Liver (tissue), 9 donors: ENCODE data around the gene GNPTG. TPM values are rescaled to one million over a fixed set of nuclear protein-coding genes. Genes with fewer than 3 reads are reported as not detected.

ENCODE experiments used
- DNase-seq: peaks from one replicate; pipeline ENCODE4 v3.0.0-alpha.2; 2017; ENCODE audit warnings: low spot score
- H3K27ac ChIP-seq, 2 donors: one replicate each; pipeline ENCODE4 v1.7.0; 2013; ENCODE audit warnings: inconsistent platforms in 2 of 2, low read length in 2 of 2, control low read depth in 1 of 2, low read depth in 1 of 2, mild to moderate bottlenecking in 1 of 2
- H3K27me3 ChIP-seq, 4 donors: one replicate each; pipeline versions ENCODE4 v1.6.1 to v1.7.0; 2013; ENCODE audit warnings: low read length in 3 of 4, inconsistent platforms in 1 of 4, mild to moderate bottlenecking in 1 of 4, moderate library complexity in 1 of 4; ENCODE audit not compliant: control insufficient read depth in 4 of 4, insufficient read depth in 4 of 4
- H3K36me3 ChIP-seq, 4 donors: one replicate each; pipeline versions ENCODE4 v1.6.1 to v1.7.0; 2013; ENCODE audit warnings: low read length in 3 of 4, mild to moderate bottlenecking in 3 of 4, low read depth in 1 of 4, moderate library complexity in 1 of 4; ENCODE audit not compliant: control insufficient read depth in 4 of 4, insufficient read depth in 3 of 4
- H3K4me1 ChIP-seq, 4 donors: one replicate each; pipeline versions ENCODE4 v1.6.1 to v1.7.0; 2013; ENCODE audit warnings: low read length in 3 of 4, mild to moderate bottlenecking in 3 of 4, moderate library complexity in 1 of 4; ENCODE audit not compliant: control insufficient read depth in 4 of 4, insufficient read depth in 4 of 4
- H3K4me3 ChIP-seq, 3 donors: one replicate each; pipeline versions ENCODE4 v1.6.1 to v1.7.0; 2013; ENCODE audit warnings: low read length in 3 of 3, control low read depth in 1 of 3, low read depth in 1 of 3, mild to moderate bottlenecking in 1 of 3
- H3K9ac ChIP-seq, 2 donors: one replicate each; pipeline ENCODE4 v1.7.0; 2013; ENCODE audit warnings: low read length in 2 of 2, mild to moderate bottlenecking in 2 of 2, moderate library complexity in 2 of 2, control low read depth in 1 of 2, low read depth in 1 of 2
- H3K9me3 ChIP-seq, 4 donors: one replicate each; pipeline versions ENCODE4 v1.6.1 to v1.7.0; 2013; ENCODE audit warnings: low read length in 3 of 4; ENCODE audit not compliant: control insufficient read depth in 4 of 4
- ATF3 ChIP-seq: IDR thresholded peaks from 2 replicates; pipeline ENCODE4 v1.6.1; 2016; ENCODE audit warnings: antibody characterized with exemption
- EGR1 ChIP-seq, 2 donors: IDR thresholded peaks; 2 replicates each; pipeline ENCODE4 v1.6.1; 2016 to 2018; ENCODE audit warnings: antibody characterized with exemption in 2 of 2, low read depth in 2 of 2
- FOXA1 ChIP-seq: IDR thresholded peaks from 2 replicates; pipeline ENCODE4 v1.6.1; 2016; ENCODE audit warnings: antibody characterized with exemption
- FOXA2 ChIP-seq: IDR thresholded peaks from 2 replicates; pipeline ENCODE4 v1.6.1; 2016; ENCODE audit warnings: antibody characterized with exemption
- GABPA ChIP-seq, 2 donors: IDR thresholded peaks in 1 of 2; conservative IDR thresholded peaks in 1 of 2; 2 replicates each; pipeline ENCODE4 v1.6.1; 2016; ENCODE audit warnings: antibody characterized with exemption in 2 of 2, mild to moderate bottlenecking in 1 of 2, moderate library complexity in 1 of 2
- HNF4A ChIP-seq, 2 donors: conservative IDR thresholded peaks; 2 replicates each; pipeline ENCODE4 v1.6.1; 2016; ENCODE audit warnings: antibody characterized with exemption in 2 of 2, mild to moderate bottlenecking in 2 of 2
- HNF4G ChIP-seq: IDR thresholded peaks from 2 replicates; pipeline ENCODE4 v1.6.1; 2016; ENCODE audit warnings: antibody characterized with exemption
- JUND ChIP-seq, 2 donors: IDR thresholded peaks; 2 replicates each; pipeline ENCODE4 v1.6.1; 2016; ENCODE audit warnings: antibody characterized with exemption in 2 of 2
- MAX ChIP-seq: IDR thresholded peaks from 2 replicates; pipeline ENCODE4 v1.6.1; 2016; ENCODE audit warnings: antibody characterized with exemption
- NR2F2 ChIP-seq: IDR thresholded peaks from 2 replicates; pipeline ENCODE4 v1.6.1; 2016; ENCODE audit warnings: antibody characterized with exemption
- RAD21 ChIP-seq, 2 donors: IDR thresholded peaks; 2 replicates each; pipeline ENCODE4 v1.6.1; 2016; ENCODE audit warnings: antibody characterized with exemption in 2 of 2, mild to moderate bottlenecking in 2 of 2
- RXRA ChIP-seq, 2 donors: IDR thresholded peaks; 2 replicates each; pipeline ENCODE4 v1.6.1; 2017 to 2018; ENCODE audit warnings: antibody characterized with exemption in 2 of 2, mild to moderate bottlenecking in 1 of 2
- SP1 ChIP-seq: IDR thresholded peaks from 2 replicates; pipeline ENCODE4 v1.6.1; 2018; ENCODE audit warnings: antibody characterized with exemption, mild to moderate bottlenecking
- TAF1 ChIP-seq: conservative IDR thresholded peaks from 2 replicates; pipeline ENCODE4 v1.6.1; 2016; ENCODE audit warnings: antibody characterized with exemption, mild to moderate bottlenecking
- YY1 ChIP-seq: IDR thresholded peaks from 2 replicates; pipeline ENCODE4 v1.6.1; 2016; ENCODE audit warnings: antibody characterized with exemption, mild to moderate bottlenecking
- WGBS: extraction: QIAGEN DNeasy Blood & Tissue Kit; methylation state at CpG from one replicate; pipeline ENCODE4 v1.1.7; 2013; 5-methylcytosine and 5-hydroxymethylcytosine counted together
- polyA plus RNA-seq, 2 donors: library from polyadenylated mRNA; stranded (reverse) in 1 of 2; unstranded in 1 of 2; fragments of 200-250 nt in 1 of 2; fragments of >200 nt in 1 of 2; fragmentation: Nextera tagmentation in 1 of 2; extraction: Ambion mirVana in 1 of 2; gene quantifications; one replicate each; pipeline versions ENCODE4 v1.2.1 to v1.2.3, GENCODE V29; 2013 to 2015
- total RNA-seq, 2 donors: library from RNA; depleted of rRNA; stranded (reverse); fragments of >200 nt; gene quantifications; one replicate each; pipeline ENCODE4 v1.2.3, GENCODE V29; 2014
- TF ChIP-seq, protein P1 (sequence below): IDR thresholded peaks from 2 replicates; pipeline ENCODE4 v1.6.1; 2016; ENCODE audit warnings: antibody characterized with exemption
- TF ChIP-seq, protein P2 (sequence below): fragments of 150-350 bp; IDR thresholded peaks from 2 replicates; pipeline ENCODE4 v1.5.1; 2017; ENCODE audit warnings: improper control_type of control experiment, low read depth, low read length; ENCODE audit not compliant: missing input control
- TF ChIP-seq, protein P3 (sequence below): IDR thresholded peaks from 2 replicates; pipeline ENCODE4 v1.6.1; 2016; ENCODE audit warnings: antibody characterized with exemption, mild to moderate bottlenecking
- donor health status: healthy.
- donor health status: healthy.
- donor health status: healthy.
- donor health status: healthy.
- donor health status: healthy.

Gene GNPTG
- total and polyA plus RNA-seq, 4 donors, result 24.4 to 79.6 (median 41.0) TPM

DNA sequence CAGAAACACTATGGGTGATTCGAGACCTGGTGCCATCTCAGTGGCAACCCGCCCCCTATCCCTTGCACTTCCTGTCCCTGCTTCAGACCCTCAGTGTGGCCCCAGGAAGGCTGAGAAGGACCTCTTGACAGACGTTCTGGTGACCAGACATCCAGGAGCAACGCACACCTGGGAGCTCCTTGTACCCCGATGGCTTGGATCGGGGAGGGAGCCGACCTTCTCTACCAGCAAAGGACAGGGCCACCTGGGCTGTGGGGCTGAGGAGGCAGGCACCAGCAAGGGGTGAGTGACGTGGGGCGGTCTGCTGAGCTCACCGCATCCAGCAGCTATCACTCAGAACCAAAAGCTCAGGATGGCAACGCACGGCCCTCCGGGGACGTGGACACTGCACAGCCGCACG lies 35.6 kb downstream of the GNPTG start:
- no peak overlapping the region for H3K4me3 ChIP-seq
- no peak overlapping the region for H3K27ac ChIP-seq
- no peaks in the 10 kb centered on the region for H3K27me3 ChIP-seq
- no peak overlapping the region for H3K9ac ChIP-seq
- no peak for DNase-seq
- TF ChIP-seq RAD21 (IDR thresholded peaks at IDR 0.05), result no peak
- no peak for TF ChIP-seq ATF3
- no peak for TF ChIP-seq HNF4A (conservative IDR thresholded peaks at IDR 0.05)
- TF ChIP-seq, protein P1, sequence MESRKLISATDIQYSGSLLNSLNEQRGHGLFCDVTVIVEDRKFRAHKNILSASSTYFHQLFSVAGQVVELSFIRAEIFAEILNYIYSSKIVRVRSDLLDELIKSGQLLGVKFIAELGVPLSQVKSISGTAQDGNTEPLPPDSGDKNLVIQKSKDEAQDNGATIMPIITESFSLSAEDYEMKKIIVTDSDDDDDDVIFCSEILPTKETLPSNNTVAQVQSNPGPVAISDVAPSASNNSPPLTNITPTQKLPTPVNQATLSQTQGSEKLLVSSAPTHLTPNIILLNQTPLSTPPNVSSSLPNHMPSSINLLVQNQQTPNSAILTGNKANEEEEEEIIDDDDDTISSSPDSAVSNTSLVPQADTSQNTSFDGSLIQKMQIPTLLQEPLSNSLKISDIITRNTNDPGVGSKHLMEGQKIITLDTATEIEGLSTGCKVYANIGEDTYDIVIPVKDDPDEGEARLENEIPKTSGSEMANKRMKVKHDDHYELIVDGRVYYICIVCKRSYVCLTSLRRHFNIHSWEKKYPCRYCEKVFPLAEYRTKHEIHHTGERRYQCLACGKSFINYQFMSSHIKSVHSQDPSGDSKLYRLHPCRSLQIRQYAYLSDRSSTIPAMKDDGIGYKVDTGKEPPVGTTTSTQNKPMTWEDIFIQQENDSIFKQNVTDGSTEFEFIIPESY, result no peak
- TF ChIP-seq TAF1, result no peak
- no peak for TF ChIP-seq EGR1 (IDR thresholded peaks at IDR 0.05; ENCODE audit: low read depth in 2 of 2)
- TF ChIP-seq JUND (IDR thresholded peaks at IDR 0.05), result no peak
- TF ChIP-seq SP1, result no peak
- no peak for TF ChIP-seq GABPA (IDR thresholded peaks at IDR 0.05 in 1 of 2, conservative IDR thresholded peaks at IDR 0.05 in 1 of 2)
- TF ChIP-seq NR2F2, result no peak
- TF ChIP-seq FOXA2, result no peak
- no peak for TF ChIP-seq RXRA (IDR thresholded peaks at IDR 0.05)
- H3K36me3 ChIP-seq, result peaks cover 10 to 49% (median 15%) of the 10 kb centered on the region in 4 donors
- H3K9me3 ChIP-seq, result no peaks in the 10 kb centered on the region
- WGBS, result 95% methylated on average over 16 of the region's 16 CpGs
- no peaks in the 10 kb centered on the region for H3K4me1 ChIP-seq

- no peaks in the 10 kb centered on the region for H3K4me1 ChIP-seq
- peaks cover 20 to 58% (median 21%) of the 10 kb centered on the region in 4 donors for H3K36me3 ChIP-seq
- no peak overlapping the region for H3K9ac ChIP-seq
- no peaks in the 10 kb centered on the region for H3K9me3 ChIP-seq
- H3K27me3 ChIP-seq, result no peaks in the 10 kb centered on the region
- no peak overlapping the region for H3K27ac ChIP-seq
- TF ChIP-seq MAX (no peak), HNF4A (conservative IDR thresholded peaks at IDR 0.05) (no peak), RXRA (IDR thresholded peaks at IDR 0.05) (no peak), RAD21 (IDR thresholded peaks at IDR 0.05) (no peak), NR2F2 (no peak), JUND (IDR thresholded peaks at IDR 0.05) (no peak), FOXA2 (no peak), GABPA (IDR thresholded peaks at IDR 0.05 in 1 of 2, conservative IDR thresholded peaks at IDR 0.05 in 1 of 2) (no peak), ATF3 (no peak), SP1 (no peak), HNF4G (no peak), TAF1 (no peak), YY1 (no peak), EGR1 (IDR thresholded peaks at IDR 0.05; ENCODE audit: low read depth in 2 of 2) (no peak), FOXA1 (no peak)
- TF ChIP-seq, protein P2, sequence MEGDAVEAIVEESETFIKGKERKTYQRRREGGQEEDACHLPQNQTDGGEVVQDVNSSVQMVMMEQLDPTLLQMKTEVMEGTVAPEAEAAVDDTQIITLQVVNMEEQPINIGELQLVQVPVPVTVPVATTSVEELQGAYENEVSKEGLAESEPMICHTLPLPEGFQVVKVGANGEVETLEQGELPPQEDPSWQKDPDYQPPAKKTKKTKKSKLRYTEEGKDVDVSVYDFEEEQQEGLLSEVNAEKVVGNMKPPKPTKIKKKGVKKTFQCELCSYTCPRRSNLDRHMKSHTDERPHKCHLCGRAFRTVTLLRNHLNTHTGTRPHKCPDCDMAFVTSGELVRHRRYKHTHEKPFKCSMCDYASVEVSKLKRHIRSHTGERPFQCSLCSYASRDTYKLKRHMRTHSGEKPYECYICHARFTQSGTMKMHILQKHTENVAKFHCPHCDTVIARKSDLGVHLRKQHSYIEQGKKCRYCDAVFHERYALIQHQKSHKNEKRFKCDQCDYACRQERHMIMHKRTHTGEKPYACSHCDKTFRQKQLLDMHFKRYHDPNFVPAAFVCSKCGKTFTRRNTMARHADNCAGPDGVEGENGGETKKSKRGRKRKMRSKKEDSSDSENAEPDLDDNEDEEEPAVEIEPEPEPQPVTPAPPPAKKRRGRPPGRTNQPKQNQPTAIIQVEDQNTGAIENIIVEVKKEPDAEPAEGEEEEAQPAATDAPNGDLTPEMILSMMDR, result no peak
- TF ChIP-seq, protein P1, result no peak
- TF ChIP-seq, protein P3, sequence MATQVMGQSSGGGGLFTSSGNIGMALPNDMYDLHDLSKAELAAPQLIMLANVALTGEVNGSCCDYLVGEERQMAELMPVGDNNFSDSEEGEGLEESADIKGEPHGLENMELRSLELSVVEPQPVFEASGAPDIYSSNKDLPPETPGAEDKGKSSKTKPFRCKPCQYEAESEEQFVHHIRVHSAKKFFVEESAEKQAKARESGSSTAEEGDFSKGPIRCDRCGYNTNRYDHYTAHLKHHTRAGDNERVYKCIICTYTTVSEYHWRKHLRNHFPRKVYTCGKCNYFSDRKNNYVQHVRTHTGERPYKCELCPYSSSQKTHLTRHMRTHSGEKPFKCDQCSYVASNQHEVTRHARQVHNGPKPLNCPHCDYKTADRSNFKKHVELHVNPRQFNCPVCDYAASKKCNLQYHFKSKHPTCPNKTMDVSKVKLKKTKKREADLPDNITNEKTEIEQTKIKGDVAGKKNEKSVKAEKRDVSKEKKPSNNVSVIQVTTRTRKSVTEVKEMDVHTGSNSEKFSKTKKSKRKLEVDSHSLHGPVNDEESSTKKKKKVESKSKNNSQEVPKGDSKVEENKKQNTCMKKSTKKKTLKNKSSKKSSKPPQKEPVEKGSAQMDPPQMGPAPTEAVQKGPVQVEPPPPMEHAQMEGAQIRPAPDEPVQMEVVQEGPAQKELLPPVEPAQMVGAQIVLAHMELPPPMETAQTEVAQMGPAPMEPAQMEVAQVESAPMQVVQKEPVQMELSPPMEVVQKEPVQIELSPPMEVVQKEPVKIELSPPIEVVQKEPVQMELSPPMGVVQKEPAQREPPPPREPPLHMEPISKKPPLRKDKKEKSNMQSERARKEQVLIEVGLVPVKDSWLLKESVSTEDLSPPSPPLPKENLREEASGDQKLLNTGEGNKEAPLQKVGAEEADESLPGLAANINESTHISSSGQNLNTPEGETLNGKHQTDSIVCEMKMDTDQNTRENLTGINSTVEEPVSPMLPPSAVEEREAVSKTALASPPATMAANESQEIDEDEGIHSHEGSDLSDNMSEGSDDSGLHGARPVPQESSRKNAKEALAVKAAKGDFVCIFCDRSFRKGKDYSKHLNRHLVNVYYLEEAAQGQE, result no peak
- H3K4me3 ChIP-seq, result no peak overlapping the region
- WGBS, result 96% methylated on average over 7 of the region's 7 CpGs
- DNase-seq, result no peak
Measured at GRCh38 chr16:1389762-1390161, 38.0 kb downstream of the GNPTG start.
